Measurements from ENCODE around the gene TPPP. TPM values are rescaled to one million over a fixed set of nuclear protein-coding genes. Genes with fewer than 3 reads are reported as not detected.
"Not testable (repeated sequence)": the region's sequence is repeated elsewhere in the genome, so short reads cannot be mapped to it uniquely, and the experiment has no call there.

The TPPP gene
- total RNA-seq, 2 experiments from 2014 or later: 0.10 to 0.15 TPM

DNA sequence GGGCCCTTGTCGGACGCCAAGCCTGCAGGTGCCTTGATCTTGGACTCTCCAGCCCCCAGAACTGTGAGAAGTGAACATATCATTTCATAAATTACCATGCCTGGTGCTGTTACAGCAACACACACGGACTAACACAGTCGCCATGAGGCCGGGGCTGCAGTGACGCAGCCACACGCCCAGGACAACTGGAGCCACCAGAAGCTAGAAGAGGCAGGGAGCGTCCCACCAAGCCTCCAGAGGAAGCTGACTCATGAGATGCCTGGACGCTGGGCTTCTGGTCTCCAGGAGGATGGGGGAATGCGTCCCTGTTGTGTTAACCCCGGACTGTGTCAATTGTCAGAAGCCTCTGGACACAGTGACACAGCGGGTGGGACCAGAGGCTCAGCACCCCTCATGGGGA is 6.2 kb downstream of the TPPP start:
- H3K4me1 Mint-ChIP-seq; H3K27me3 Mint-ChIP-seq; H3K4me3 Mint-ChIP-seq; CTCF ChIA-PET; DNase-seq; POLR2A ChIA-PET; H3K27ac Mint-ChIP-seq; H3K9me3 Mint-ChIP-seq; H3K36me3 Mint-ChIP-seq (ENCODE audit: low read depth): not testable (repeated sequence)

DNA sequence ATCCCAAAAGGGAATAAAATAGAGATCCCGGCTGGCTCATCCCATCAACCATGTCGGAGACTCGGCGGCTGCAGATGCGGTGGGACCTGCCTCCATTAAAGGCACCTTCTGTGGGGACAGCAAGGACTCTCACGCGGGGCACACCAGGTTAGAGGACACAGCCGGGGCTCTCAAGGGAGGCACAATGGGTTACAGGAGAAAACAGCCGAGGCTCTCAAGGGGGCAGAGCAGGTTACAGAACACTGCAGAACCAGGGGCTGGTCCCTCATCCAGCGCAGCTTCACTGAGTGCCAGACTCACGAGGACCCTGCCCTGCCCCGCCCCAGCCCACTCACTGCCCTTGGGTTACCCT is 7.0 kb downstream of the TPPP start:
- H3K27me3 Mint-ChIP-seq; H3K4me1 Mint-ChIP-seq; H3K36me3 Mint-ChIP-seq (ENCODE audit: low read depth); H3K27ac Mint-ChIP-seq; POLR2A ChIA-PET; H3K9me3 Mint-ChIP-seq; CTCF ChIA-PET; H3K4me3 Mint-ChIP-seq: not testable (repeated sequence)
- DNase-seq: peak; percentile 14

DNA sequence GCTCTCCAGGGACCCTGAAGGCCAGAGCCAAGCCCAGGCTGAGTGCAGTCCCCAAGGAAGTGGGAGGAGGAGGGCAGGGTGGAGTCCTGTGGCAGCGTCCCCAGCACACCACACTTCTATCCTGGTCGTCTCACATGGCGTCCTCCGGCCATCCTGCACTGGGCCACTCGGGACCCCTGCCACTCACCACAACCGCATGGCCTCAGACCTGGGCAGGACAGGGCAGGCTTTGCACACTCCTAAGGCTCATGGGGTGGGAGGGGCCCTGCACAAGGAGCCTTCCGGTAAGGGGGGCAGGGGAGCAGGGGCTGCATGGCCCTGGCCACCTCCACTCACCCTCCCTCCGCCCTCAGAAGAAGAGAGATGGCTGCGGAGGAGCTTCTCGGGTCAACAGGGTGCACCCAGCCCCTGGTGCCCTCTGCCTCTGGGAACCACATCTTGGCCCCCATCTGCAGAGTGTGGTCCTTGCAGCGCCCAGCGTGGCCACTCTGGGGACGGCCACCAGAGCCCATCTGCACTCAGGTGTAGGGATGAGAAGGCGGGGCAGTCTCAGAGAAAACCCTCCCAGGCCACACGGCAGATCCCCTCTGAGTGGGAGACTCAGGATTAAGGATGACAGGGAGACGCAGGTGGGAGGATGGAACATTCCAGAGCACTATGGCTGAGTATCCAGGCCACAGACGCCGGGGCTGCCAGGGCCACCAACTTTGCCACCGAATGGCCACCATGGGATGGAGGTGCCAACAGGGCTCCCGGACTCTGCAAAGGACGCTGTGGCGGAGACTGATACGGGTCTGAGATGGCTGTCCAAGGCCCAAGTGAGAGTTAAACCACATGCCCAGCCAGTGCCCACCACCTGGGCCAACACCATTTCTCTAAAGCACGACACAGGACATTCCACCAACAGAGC is 7.6 kb downstream of the TPPP start:
- DNase-seq: peak; percentile 11

DNA sequence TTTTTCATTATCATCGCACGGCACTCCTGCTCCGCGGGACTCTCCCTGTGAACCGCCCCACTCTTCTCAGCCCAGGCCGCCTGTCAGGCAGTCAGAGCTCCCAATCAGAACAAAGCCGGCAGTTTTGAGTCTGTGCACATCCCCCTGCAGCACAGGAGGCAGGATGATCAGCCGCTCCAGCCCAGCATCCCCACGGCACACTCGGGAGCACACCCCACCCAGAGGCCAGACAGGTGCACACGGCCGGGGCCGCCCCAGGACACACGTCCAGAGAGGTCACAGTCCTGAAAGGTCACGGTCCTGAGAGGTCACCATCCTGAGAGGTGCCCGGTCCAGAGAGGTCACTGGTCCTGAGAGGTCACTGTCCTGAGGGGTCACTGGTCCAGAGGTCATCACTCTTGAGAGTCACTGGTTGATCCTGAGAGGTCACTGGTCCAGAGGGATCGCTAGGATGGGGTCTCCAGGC is 8.4 kb downstream of the TPPP start:
- no peak overlapping the region for H3K27ac Mint-ChIP-seq
- H3K36me3 Mint-ChIP-seq (ENCODE audit: low read depth): no peaks in the 10 kb centered on the region
- POLR2A ChIA-PET: no interaction called here
- H3K4me1 Mint-ChIP-seq: no peaks in the 10 kb centered on the region
- H3K9me3 Mint-ChIP-seq: no peaks in the 10 kb centered on the region
- DNase-seq: no peak
- no peak overlapping the region for H3K4me3 Mint-ChIP-seq
- CTCF ChIA-PET: no interaction called here
- H3K27me3 Mint-ChIP-seq: no peaks in the 10 kb centered on the region

More for the DNA sequence above, 7.6 kb downstream of the TPPP start:
- ChIA-PET POLR2A (no interaction called here), CTCF (no interaction called here)
- Mint-ChIP-seq H3K4me1 (no peaks in the 10 kb centered on the region), H3K27ac (no peak overlapping the region), H3K9me3 (no peaks in the 10 kb centered on the region), H3K36me3 (ENCODE audit: low read depth) (no peaks in the 10 kb centered on the region), H3K4me3 (no peak overlapping the region), H3K27me3 (no peaks in the 10 kb centered on the region)

DNA sequence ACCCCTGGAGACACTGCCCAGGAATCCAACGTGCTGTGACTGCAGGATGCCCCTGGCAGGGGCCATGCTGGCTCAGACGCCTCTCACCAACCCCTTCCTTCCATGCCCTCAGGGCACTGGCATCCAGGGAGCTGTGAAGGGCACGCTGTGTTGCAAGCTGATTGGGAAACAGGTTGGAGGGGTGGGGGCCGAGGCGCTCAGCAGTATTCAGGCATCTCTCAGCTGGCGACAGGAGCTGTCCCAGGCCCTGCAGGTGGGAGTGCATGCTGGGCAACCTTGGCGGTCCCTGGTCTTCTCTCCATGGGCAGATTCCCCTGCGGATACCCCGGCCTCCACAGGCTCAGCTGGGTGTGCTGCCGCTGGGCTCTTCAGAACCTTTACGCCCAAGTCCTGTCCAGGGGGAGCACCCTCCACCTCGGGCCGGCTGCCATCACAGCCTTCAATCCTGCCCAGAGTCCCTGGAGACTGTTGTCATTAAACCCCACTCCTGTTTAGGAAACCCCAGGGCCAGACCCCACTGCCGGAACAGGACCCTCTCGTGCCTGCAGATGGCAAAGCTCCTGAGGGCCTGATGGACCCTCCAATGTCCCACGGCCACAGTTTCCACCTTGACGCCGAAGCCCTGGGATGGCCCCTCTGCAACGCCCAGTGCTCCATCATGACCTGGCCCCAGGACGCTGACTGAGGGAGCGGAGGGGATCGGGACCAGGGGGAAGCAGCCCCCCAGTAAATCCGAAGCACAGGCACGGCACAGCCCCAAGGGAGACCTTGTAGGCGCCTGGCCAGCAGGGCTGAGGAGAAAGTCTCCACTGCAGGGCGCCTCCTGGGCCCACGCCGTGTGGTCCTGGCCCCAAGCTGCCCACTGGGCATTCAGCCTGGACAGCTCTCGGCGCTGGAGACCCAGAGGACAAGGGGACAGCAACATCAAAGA is 9.3 kb downstream of the TPPP start:
- Mint-ChIP-seq H3K27me3 (no peaks in the 10 kb centered on the region), H3K36me3 (ENCODE audit: low read depth) (no peaks in the 10 kb centered on the region), H3K9me3 (no peaks in the 10 kb centered on the region), H3K4me1 (no peaks in the 10 kb centered on the region), H3K4me3 (no peak overlapping the region), H3K27ac (no peak overlapping the region)
- peak; percentile 12 for DNase-seq
- ChIA-PET POLR2A (no interaction called here), CTCF (no interaction called here)

DNA sequence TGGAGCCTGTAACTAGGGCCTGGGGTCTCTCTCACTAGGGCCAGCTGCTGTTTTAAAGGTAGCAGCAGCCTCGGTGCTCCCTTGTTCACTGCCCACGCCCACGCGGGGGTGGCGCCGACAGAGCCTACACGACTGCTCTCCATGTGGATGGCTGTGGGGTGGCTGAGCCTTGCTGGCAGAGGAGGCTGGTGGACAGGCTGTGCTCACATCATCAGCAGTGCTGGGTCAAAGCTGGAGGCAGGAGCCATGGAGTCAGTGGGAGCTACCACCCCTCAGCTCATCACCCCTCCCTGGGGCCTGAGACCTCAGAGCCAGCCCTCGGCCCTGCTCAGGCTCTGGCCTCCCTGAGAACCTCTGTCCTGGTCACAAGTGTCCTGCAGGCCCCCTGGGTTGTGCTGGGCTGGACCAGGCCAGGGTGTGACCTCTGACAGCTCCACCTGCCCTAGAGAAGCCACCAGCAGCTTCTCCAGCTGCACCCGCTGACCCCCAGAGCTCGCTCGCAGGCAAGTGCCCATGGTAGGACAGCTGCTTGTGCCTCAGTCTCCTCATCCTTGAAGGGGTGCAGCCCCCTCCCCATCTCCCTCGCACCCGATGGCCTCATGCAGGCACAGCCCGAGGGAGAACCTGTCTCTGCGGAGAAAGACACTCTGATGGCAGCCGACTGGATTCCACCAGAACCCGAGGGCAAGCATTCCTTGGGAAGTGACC is 10.3 kb downstream of the TPPP start:
- H3K36me3 Mint-ChIP-seq (ENCODE audit: low read depth); H3K4me1 Mint-ChIP-seq; H3K9me3 Mint-ChIP-seq; H3K4me3 Mint-ChIP-seq; H3K27ac Mint-ChIP-seq; POLR2A ChIA-PET; H3K27me3 Mint-ChIP-seq: not testable (repeated sequence)
- DNase-seq: peak; percentile 11
- CTCF ChIA-PET: interaction anchor here (0.7 kb wide), 1 partner anchor 12 kb away, joined by 4 read pairs; no protein-coding TSS in a partner anchor

DNA sequence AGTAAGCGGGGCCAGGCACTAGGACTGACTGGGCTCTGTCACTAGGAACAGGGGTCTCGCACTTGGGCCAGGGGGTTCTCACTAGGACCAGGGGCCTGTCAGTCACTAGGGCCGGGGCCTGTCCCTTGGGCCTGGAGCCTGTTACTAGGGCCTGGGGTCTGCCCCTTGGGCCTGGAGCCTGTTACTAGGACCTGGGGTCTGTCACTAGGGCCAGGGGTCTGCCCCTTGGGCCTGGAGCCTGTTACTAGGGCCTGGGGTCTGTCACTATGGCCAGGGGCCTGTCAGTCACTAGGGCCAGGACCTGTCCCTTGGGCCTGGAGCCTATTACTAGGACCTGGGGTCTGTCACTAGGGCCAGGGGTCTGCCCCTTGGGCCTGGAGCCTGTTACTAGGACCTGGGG is 10.9 kb downstream of the TPPP start:
- H3K4me1 Mint-ChIP-seq; H3K27ac Mint-ChIP-seq; H3K4me3 Mint-ChIP-seq; H3K36me3 Mint-ChIP-seq (ENCODE audit: low read depth); H3K9me3 Mint-ChIP-seq; H3K27me3 Mint-ChIP-seq; POLR2A ChIA-PET: not testable (repeated sequence)
- DNase-seq: peak; percentile 9
- CTCF ChIA-PET: interaction anchor here (0.7 kb wide), 1 partner anchor 12 kb away, joined by 4 read pairs; no protein-coding TSS in a partner anchor

DNA sequence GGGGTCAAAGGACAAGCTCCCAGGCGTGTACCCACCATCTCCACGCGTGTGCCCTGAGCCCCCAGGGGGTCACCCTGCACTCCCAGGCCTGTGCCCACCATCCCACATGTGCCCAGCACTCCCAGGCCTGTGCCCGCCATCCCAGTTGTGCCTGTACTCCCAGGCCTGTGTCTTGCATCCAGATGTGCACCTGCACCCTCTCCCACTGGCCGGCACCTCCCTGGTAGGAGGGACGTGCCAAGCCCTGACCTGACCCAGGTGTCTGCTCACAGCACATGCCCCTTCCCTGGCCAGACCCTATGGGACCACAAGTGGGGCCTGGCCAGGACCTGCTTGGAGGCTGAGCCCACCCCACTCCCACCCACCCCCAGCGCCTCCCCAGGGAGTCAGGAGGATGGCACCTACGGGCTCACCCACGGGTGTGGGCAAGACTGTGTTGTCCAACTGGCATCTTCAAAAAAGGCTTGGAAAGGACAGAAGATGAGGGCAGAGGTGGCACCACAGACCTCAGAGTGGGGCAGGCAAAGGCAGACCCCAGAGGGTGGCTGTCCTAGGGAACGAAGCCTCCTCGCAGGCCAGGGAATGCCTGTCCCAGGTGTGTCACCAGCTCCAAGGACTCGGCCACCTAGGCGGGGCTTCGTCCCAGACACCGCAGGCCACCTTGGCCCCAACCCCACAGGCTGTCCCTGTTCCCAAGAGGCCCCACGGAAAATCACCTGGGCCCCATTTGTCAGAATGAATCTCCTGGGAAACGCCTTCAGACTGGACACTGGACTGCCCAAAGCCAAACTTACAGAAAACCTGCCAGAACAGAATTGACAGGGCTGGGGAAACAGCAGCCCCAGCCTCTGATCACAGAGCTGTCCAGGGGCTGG is 11.6 kb downstream of the TPPP start:
- CTCF ChIA-PET; H3K27ac Mint-ChIP-seq; H3K4me1 Mint-ChIP-seq; POLR2A ChIA-PET; H3K36me3 Mint-ChIP-seq (ENCODE audit: low read depth); H3K27me3 Mint-ChIP-seq; H3K9me3 Mint-ChIP-seq; H3K4me3 Mint-ChIP-seq: not testable (repeated sequence)
- peak; percentile 11 for DNase-seq

DNA sequence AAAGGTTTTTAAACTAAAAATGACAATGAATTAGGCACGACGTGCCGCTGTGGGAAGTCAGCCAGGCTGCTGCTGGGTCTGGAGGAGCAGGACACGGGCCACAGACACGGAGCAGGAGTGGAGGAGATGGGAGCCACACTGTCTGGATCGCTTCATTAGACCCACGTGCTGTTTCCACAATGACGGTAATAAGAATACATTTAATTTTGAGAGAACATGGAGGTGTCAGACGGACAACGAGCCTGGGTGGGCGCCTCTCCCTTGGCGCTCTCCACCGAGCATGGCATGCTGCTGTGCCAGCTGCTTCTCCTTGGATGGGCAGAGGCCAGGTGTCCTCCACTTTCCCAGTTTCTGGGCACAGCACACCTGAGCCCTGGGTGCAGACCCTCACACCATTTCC is 12.3 kb downstream of the TPPP start:
- CTCF ChIA-PET; H3K4me3 Mint-ChIP-seq; H3K4me1 Mint-ChIP-seq; POLR2A ChIA-PET; H3K27me3 Mint-ChIP-seq; H3K9me3 Mint-ChIP-seq; H3K27ac Mint-ChIP-seq; H3K36me3 Mint-ChIP-seq (ENCODE audit: low read depth): not testable (repeated sequence)
- peak; percentile 4 for DNase-seq

DNA sequence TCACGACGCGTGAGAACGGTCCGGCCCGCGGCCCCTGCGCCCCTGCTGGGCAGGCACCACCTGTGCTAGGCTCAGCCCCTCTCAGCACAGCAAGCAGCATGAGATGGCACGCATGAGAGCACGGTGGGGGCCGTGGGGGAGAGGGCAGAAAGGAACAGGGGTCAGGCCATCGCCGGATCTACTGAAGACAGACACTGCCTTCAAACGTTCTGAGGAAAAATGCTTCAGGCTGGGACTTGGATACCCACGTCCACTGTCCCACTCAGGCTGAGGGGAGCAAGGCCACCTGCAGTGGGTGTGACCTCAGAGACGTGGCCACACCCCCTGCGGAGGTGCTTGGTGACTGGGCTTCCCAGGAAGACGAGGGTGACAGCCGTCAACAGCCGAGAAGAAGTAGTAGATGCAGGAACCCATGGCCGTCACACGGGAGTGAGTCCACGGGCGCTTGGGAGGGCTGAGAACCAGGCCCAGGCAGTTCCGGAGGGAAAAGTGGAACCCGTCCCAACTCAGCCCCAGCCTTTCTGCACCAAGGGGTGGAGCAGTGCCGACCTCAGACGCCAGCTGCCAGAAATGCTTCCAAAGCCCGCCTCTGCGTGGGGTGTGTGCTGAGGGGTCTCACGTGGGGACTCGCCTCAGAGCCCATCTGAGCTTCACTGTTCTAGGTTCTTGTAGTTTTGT is 12.9 kb downstream of the TPPP start:
- H3K9me3 Mint-ChIP-seq; H3K27me3 Mint-ChIP-seq; CTCF ChIA-PET; DNase-seq; H3K4me1 Mint-ChIP-seq; POLR2A ChIA-PET; H3K27ac Mint-ChIP-seq; H3K36me3 Mint-ChIP-seq (ENCODE audit: low read depth); H3K4me3 Mint-ChIP-seq: not testable (repeated sequence)

DNA sequence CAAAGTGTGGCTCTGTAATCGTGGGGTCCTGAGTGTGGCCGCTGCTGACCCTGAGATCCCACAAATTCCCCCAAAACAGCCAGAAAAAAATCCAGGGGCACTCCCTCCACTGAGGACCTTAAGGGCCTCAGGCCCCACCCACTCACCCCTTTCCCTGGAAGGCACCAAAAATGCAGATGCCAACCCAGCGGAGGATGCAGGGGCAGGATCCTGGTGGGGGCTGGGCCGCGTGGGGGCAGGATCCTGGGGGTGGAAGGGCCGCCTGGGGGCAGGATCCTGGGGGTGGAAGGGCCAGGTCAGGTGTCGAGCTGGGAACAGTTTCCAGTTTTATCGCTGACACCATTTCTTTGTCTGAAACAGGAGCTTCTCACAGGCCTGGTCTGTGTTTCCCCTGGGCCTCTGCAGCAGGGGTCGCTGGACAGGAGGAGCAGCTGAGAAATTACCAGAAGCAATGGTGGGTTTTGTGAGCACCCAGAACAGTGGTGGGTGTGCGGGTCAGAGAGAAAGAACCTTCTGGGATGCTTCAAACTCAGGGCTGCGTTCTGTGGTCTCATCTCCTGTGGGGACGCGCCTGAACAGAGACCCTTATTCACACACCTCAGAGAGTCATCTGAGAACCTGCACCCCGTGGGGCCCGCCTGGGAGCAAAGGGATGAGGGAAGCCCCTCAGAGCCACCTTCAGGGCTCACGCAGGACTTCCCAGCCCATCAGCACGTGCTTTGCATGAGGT is 13.8 kb downstream of the TPPP start:
- H3K4me1 Mint-ChIP-seq; H3K27ac Mint-ChIP-seq; CTCF ChIA-PET; H3K36me3 Mint-ChIP-seq (ENCODE audit: low read depth); H3K9me3 Mint-ChIP-seq; POLR2A ChIA-PET; H3K4me3 Mint-ChIP-seq; H3K27me3 Mint-ChIP-seq: not testable (repeated sequence)
- DNase-seq: peak; percentile 12

DNA sequence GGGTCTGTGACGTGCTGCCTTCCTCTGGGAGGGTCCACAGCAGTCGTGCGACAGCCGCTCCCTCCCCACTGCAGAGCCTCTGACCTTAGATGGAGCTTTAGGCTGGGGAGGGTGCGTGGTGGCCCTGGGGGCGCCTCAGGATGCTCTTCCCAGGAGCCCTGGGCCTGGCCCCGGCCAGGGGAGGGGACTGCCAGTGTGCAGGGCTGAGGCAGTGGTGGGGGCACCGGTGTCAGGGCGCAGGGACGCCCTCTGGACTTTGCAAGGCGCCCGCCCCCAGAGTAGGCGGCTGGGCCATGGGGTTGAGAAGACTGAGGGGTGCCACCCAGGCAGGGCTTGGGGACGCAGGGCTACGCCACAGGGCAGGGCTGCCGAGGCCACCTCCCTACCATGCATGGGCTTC is 14.6 kb downstream of the TPPP start:
- peak; percentile 4 for DNase-seq
- H3K9me3 Mint-ChIP-seq; H3K4me3 Mint-ChIP-seq; H3K27ac Mint-ChIP-seq; H3K4me1 Mint-ChIP-seq; H3K36me3 Mint-ChIP-seq (ENCODE audit: low read depth); H3K27me3 Mint-ChIP-seq; POLR2A ChIA-PET; CTCF ChIA-PET: not testable (repeated sequence)

Measured in activated CD4-positive, alpha-beta memory T cell treated with anti-CD3 and anti-CD28 coated beads, Interleukin-2, amount 10 ng/mL, durations not matched to agents 7 days and 5 days (primary cell).